Ishikawa (cell line): ENCODE data around the gene PTPN21.
A peak's percentile ranks its signal among the peaks of the same experiment; 100 is the strongest.

Experiments used
- CEBPB ChIP-seq: IDR thresholded peaks from 2 replicates; pipeline ENCODE4 v1.6.1; 2012
- CREB1 ChIP-seq: IDR thresholded peaks from 2 replicates; pipeline ENCODE4 v1.6.1; 2012; ENCODE audit warnings: low read depth
- EGR1 ChIP-seq: IDR thresholded peaks from 2 replicates; pipeline ENCODE4 v1.6.1; 2012
- EP300 ChIP-seq: IDR thresholded peaks from 2 replicates; pipeline ENCODE4 v1.6.1; 2012; ENCODE audit warnings: borderline replicate concordance
- FOXM1 ChIP-seq: IDR thresholded peaks from 2 replicates; pipeline ENCODE4 v1.6.1; 2012; ENCODE audit warnings: low read depth, borderline replicate concordance
- NFIC ChIP-seq: IDR thresholded peaks from 2 replicates; pipeline ENCODE4 v1.6.1; 2012
- RAD21 ChIP-seq: IDR thresholded peaks from 2 replicates; pipeline ENCODE4 v1.6.1; 2012; ENCODE audit warnings: low read depth
- TAF1 ChIP-seq: IDR thresholded peaks from 2 replicates; pipeline ENCODE4 v1.6.1; 2012; ENCODE audit warnings: low read depth, mild to moderate bottlenecking
- TCF12 ChIP-seq: IDR thresholded peaks from 2 replicates; pipeline ENCODE4 v1.6.1; 2012; ENCODE audit warnings: low read depth
- TEAD4 ChIP-seq: IDR thresholded peaks from 2 replicates; pipeline ENCODE4 v1.6.1; 2012
- YY1 ChIP-seq: IDR thresholded peaks from 2 replicates; pipeline ENCODE4 v1.6.1; 2012; ENCODE audit warnings: low read depth
- ZBTB7A ChIP-seq: IDR thresholded peaks from 2 replicates; pipeline ENCODE4 v1.6.1; 2012; ENCODE audit warnings: low read depth
- TF ChIP-seq, protein P1 (sequence below): IDR thresholded peaks from 2 replicates; pipeline ENCODE4 v1.6.1; 2012
- TF ChIP-seq, protein P2 (sequence below): IDR thresholded peaks from 2 replicates; pipeline ENCODE4 v1.6.1; 2012
- TF ChIP-seq, protein P3 (sequence below): IDR thresholded peaks from 2 replicates; pipeline ENCODE4 v1.6.1; 2012; ENCODE audit warnings: low read depth, mild to moderate bottlenecking

The PTPN21 gene

DNA sequence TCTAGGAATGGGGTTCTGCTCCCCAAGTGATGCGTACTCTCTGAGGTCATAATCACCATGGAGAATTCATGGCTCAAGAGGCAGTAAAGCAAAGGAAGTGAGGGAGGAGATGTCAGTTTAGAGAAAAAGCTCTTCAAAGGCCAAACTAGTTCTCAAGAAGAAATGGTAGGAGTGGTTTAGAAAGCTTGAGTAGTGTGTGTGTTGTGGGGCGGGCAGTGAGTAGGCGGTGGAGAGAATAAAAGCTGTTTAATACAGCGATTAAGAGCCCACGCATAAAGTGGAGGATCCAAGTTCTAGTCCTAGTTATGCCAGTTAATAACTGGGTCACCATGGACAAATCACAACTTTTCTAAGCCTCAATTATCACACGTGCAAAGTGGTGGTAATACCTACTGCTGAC, 55.6 kb downstream of the PTPN21 start:
- TF ChIP-seq FOXM1 (no peak), TAF1 (no peak), YY1 (no peak), TEAD4 (no peak), NFIC (no peak), CREB1 (no peak)
- TF ChIP-seq, protein P1, sequence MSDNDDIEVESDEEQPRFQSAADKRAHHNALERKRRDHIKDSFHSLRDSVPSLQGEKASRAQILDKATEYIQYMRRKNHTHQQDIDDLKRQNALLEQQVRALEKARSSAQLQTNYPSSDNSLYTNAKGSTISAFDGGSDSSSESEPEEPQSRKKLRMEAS = no peak
- TF ChIP-seq, protein P2, sequence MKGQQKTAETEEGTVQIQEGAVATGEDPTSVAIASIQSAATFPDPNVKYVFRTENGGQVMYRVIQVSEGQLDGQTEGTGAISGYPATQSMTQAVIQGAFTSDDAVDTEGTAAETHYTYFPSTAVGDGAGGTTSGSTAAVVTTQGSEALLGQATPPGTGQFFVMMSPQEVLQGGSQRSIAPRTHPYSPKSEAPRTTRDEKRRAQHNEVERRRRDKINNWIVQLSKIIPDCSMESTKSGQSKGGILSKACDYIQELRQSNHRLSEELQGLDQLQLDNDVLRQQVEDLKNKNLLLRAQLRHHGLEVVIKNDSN = no peak

DNA sequence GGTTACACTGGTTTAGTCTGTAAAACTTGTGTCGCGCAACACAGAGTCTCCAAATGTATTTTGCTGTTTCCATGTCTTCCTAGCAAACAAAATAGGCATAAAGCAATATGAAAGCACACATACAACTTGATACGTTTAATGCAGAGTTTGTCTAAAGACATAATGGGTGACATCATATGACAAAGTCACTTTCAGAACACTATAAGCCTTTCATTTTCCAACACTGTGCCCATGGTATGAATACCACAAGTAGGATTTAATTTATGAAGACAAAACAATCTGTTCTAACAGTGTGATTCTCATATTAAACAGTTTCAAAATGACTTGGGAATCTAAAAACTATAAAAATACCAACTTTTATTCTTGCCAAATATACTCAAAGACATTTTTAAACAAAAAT, 58.4 kb downstream of the PTPN21 start:
- TF ChIP-seq CEBPB (no peak), TCF12 (no peak), ZBTB7A (no peak), YY1 (no peak), CREB1 (no peak), TEAD4 (no peak), RAD21 (no peak), TAF1 (no peak), EP300 (no peak), FOXM1 (no peak), NFIC (no peak), EGR1 (no peak)
- TF ChIP-seq, protein P1 = no peak
- TF ChIP-seq, protein P3, sequence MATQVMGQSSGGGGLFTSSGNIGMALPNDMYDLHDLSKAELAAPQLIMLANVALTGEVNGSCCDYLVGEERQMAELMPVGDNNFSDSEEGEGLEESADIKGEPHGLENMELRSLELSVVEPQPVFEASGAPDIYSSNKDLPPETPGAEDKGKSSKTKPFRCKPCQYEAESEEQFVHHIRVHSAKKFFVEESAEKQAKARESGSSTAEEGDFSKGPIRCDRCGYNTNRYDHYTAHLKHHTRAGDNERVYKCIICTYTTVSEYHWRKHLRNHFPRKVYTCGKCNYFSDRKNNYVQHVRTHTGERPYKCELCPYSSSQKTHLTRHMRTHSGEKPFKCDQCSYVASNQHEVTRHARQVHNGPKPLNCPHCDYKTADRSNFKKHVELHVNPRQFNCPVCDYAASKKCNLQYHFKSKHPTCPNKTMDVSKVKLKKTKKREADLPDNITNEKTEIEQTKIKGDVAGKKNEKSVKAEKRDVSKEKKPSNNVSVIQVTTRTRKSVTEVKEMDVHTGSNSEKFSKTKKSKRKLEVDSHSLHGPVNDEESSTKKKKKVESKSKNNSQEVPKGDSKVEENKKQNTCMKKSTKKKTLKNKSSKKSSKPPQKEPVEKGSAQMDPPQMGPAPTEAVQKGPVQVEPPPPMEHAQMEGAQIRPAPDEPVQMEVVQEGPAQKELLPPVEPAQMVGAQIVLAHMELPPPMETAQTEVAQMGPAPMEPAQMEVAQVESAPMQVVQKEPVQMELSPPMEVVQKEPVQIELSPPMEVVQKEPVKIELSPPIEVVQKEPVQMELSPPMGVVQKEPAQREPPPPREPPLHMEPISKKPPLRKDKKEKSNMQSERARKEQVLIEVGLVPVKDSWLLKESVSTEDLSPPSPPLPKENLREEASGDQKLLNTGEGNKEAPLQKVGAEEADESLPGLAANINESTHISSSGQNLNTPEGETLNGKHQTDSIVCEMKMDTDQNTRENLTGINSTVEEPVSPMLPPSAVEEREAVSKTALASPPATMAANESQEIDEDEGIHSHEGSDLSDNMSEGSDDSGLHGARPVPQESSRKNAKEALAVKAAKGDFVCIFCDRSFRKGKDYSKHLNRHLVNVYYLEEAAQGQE = no peak
- TF ChIP-seq, protein P2 = no peak

DNA sequence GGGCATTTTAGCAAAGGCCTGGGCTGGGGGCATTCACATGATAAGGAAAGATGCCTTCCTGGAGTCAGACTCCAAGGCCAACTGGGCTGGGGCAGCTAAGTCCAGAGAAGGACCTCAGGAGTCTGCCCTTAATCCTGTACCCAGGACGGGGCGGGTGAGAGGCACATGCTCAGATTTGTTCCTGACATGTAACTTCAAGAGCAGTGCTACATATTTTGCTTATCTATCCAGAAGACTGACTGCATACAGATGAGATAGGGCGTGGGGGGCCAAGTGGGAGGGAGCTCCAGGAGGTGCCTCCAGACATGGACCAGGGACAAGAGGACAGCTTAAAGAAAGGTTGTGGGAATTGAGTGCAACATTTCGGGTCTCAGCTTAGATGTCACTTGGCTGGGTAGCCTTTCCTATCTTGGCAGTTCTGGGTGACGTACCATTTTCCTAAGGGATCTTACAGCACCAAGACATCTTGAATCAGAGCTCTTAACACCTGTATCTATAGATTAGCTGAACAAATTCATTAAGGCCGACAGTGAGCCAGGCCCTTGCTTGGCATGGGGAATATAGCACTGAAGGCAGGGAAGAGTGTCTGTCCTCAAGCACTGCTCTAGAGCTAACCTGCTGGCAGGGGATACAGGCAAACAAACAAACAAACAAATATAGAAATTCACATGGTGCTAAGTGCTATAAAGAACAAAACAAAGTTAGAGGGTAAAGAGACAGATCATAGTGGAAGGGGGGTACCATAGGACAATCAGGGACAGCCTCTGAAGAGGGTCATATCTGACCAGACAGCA, 61.2 kb downstream of the PTPN21 start:
- no peak for TF ChIP-seq RAD21
- no peak for TF ChIP-seq CREB1
- TF ChIP-seq, protein P2 = no peak
- no peak for TF ChIP-seq TEAD4
- TF ChIP-seq FOXM1 = no peak
- TF ChIP-seq YY1 = no peak
- no peak for TF ChIP-seq EGR1
- no peak for TF ChIP-seq TAF1

DNA sequence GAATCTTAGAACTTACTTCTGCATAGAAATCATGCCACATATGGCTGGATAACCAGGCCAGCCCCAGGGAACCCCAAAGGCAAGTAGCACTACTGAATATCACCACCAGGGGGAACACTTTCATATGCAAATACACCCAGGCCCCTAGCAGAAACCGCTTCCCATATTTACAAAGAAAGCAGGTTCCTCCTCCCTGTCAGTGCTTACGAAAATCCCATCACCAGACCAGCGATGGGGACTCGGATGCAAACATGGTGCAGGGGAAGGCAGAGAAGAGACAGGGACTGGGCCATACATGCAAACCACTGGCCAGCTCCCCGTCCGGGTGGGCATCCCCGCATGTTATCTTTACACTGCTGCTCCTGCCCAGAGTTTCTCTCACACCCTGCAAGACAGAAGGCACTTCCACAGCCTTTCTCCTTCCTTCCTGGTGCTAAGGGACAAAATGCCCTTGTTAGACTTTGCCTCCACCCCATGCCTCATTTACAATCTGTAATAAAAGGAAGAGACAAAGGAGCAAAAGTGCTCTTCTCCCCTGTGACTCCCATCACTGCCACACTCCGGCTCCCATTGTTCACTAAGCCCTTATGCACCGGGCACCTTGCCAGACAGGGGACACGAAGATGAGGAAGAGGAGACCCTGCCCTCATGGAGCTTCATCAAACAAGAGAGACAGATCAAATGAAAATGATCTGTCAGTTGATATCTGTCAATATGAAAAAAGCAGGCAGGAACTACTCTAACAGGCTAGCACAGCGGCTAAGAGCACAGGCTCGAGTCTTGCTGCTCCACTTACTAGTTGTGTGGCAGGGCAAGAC, 62.3 kb downstream of the PTPN21 start:
- TF ChIP-seq NFIC (no peak), RAD21 (peak; percentile 63), CEBPB (no peak), TEAD4 (no peak), EGR1 (no peak)
- TF ChIP-seq, protein P2 = no peak
- TF ChIP-seq, protein P1 = no peak
- TF ChIP-seq, protein P3 = no peak

DNA sequence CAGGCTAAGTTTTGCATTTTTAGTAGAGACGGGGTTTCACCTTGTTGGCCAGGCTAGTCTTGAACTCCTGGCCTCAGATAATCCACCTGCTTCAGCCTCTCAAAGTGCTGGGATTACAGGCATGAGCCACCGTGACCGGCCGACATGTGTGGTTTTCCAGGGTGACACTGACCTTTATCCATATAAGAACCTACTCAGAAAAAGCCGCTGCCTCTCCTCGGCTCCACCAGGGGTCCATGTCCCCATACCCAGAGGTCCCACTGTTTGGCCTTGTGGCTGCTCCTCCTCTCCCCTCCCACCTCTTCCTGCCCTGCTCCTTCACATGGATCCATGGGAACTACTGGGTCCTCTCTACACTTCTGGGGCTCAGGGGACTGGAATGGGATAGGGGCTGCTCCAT, 64.6 kb downstream of the PTPN21 start:
- TF ChIP-seq ZBTB7A = no peak
- TF ChIP-seq, protein P1 = no peak
- no peak for TF ChIP-seq TCF12
- TF ChIP-seq NFIC = no peak
- TF ChIP-seq EGR1 = no peak
- TF ChIP-seq RAD21 = no peak
- no peak for TF ChIP-seq CEBPB
- TF ChIP-seq, protein P3 = no peak
- no peak for TF ChIP-seq YY1
- TF ChIP-seq EP300 = no peak
- TF ChIP-seq, protein P2 = no peak
- TF ChIP-seq FOXM1 = no peak
- no peak for TF ChIP-seq TEAD4
